GM10847 (cell line): Measurements from ENCODE around the gene CYSLTR2.

Experiments used
- POLR2A ChIP-seq: IDR thresholded peaks from 2 replicates; pipeline ENCODE4 v1.6.1; 2011; ENCODE audit not compliant: insufficient read length; ENCODE audit errors: extremely low read depth

CYSLTR2 gene

DNA sequence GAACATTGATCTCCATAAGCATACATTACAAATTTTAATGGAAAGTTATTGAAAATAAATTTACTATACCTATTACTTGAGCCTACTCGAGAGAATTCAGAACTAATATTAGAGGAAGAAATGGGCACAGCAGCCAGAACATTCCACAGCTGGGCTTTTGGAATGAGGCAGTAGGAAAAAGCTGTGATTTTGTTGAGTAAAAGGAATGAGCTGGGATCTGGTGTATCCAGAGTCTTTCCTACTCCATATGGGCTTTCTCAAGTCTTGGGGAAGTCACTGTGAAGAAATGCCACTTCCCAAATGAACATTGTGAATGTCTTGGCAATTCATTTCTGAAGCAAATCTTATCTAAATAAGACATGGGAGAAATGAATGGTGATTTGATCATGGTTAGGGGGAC lies 93.1 kb downstream of the CYSLTR2 start:
- TF ChIP-seq POLR2A: no peak

DNA sequence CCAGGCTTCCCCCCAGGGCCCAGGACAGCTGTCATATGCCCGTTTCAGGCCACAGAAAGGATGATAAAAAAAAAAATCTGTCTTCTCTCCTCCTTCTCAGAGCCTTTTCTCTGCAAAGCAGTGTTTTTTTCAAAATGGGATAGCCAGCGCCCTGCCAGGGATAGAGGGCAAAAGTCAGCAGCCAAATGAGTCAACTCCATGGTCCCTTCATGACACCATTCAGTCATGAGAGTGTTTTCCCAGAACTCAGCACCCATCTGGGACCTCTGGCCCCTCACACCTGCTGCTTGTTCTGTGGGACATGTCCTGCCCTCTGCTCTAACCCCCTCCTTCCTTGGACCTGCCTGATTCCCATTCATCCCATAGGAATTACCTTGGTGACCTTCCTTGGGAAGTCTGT lies 95.0 kb downstream of the CYSLTR2 start:
- no peak for TF ChIP-seq POLR2A

DNA sequence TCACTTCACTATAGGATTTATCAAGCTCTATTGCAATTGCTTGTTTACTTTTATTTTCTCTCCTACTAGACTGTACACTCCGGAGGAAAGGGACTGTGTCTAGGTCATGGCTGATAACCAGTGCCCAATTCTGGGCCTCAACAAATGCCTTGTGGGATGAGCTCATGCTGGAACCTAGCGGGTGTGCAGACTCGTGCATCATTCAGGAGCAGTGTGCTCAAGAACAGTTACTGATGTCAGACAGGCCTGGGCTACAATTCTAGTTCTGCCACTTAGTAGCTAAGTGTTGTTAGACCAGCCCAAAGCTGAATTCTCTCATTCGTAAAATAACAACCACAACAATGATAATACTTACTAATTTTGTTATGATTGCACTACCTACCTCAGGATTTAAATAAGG lies 95.4 kb downstream of the CYSLTR2 start:
- TF ChIP-seq POLR2A: no peak

DNA sequence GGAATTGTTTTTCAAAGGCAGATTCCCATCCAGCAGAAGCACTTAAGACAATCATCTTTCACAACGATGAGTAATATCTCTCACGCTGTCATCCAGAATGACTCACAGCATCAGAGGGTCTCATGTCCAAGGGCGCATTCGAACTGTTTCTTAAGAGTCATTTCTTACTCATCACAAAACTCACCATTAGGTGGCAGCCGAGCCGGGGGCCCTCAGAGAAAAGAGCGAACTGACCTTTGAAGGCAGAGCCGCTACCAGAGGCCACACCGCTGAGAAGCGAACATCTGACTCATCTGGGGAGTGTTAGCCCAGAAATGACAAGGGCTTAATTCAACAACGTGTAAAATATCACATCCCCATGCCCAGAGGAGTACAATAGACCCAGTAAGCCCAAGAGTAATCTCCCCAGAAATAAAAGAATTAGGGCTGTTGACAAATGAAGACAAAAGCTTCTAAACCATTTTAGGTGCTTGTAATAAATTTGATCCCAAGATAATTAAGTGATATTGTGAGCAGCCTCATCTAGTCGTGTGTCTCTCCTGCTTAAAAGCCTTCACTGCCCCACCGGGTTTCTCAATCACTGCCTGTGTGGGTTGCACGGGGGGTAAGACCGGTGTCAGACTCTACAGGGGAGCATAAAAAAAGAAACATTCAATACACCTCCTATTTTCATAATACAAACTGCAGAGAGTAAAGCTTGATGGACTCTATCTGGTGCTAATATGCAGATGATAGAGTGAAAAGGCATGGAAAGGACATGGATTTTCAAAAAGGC lies 96.2 kb downstream of the CYSLTR2 start:
- no peak for TF ChIP-seq POLR2A

DNA sequence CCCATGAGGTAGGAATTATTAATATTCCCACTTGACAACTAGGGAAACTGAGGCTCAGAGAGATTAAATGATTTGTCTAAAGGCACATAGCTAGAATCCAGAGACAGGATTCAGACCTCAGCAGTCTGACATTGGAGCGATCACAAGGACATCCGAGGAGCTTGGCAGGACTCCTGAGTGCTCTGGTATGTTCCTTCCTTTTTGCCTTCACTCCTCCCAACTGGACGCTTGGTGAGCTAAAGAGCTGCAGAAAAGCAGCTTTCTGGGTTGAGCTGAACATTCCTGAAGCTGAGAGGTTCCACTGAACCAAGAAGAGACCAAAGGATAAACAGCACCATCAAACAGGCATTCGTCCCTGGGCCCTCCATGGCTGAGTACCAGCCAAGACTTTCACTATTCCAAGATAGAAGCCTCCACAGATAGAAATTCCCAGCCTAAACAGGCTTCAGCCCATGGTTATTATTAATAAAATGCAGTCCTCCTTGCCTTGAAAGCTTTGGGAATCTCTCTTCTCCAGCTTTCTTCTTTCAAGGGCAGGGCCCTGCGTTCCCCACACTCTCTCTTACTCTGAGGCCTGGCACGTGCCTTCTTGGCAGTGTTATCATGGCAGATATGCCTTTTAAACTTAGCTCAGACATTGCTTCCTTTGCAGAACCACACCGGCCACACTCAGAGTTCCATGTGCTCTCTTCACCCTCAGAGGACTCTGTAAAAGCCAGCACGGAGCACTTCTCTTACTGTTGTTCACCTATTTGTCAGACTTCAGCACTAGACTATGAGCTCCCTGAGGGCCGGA lies 97.1 kb downstream of the CYSLTR2 start:
- TF ChIP-seq POLR2A: no peak

DNA sequence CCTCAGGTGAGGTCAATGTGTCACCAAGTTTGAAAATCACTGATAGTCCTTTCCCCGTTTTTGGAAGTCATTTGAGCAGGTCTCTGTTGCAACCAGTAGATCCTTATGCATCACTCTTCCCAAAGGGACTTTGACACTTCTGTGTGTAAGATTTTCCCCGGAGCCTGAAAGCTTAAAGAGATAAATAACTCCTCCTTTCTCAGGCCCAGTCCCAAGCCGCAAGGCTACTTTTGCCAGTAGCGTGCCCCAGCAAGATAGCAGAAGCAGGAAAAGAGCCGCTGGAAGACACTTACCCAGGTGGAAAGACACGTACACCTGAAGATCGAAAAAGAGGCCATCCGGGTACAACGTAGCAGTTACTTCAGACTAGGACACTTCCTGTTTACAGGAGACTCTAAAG lies 106.9 kb downstream of the CYSLTR2 start:
- no peak for TF ChIP-seq POLR2A
